ENCODE results near the gene HSPB2.
A peak's percentile ranks its signal among the peaks of the same experiment; 100 is the strongest.
"Not testable (repeated sequence)": the region's sequence is repeated elsewhere in the genome, so short reads cannot be mapped to it uniquely, and the experiment has no call there.

HSPB2 gene, protein sequence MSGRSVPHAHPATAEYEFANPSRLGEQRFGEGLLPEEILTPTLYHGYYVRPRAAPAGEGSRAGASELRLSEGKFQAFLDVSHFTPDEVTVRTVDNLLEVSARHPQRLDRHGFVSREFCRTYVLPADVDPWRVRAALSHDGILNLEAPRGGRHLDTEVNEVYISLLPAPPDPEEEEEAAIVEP

GRCh38 chr11:111912535-111912934 is at the start of gene HSPB2:
Gene HSPB2, plus strand, starts transcription at chr11:111912734. Its CDS starts 96 bp downstream, at chr11:111912830.
- DNase-seq (ENCODE audit: low read depth in 2 of 3, low spot score in 1 of 3) = no peak

DNA sequence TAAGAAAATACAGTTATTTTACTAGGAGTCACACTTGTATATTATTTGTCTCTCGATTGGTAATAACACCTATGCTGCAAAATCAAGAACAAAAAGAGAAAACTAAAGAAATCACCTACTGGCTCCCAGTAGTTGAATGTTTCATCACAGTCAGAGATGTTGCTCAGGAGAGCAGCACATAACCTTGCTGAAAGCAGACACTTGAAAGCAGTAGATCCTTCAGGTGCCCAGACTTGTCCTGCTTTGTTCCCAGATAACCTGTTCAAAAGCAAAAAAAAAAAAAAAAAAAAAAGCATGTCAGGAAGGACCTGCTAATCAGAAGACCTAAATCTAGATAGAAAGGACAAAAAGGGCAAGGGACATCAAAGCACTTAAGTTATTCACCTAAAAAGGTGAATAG is 42.4 kb upstream of the HSPB2 start:
- DNase-seq (ENCODE audit: low read depth in 2 of 3, low spot score in 1 of 3) = no peak

DNA sequence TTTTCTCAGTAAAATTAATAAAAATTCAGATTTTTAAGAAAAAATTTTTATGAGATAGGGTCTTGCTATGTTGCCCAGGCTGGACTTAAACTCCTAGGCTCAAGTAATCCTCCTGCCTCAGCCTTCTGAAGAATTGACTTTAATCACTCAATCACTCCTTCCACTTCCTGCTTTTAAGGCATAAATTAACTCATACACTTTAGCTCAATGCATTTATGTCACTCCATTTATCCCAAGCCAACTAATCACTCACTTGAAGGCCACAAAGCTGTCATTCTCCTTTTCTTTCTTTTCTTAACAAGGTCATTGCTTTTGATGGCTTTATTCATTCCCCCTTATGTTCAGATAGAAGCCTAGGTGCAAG is 42.0 kb upstream of the HSPB2 start:
- DNase-seq (ENCODE audit: low read depth in 2 of 3, low spot score in 1 of 3) = no peak

DNA sequence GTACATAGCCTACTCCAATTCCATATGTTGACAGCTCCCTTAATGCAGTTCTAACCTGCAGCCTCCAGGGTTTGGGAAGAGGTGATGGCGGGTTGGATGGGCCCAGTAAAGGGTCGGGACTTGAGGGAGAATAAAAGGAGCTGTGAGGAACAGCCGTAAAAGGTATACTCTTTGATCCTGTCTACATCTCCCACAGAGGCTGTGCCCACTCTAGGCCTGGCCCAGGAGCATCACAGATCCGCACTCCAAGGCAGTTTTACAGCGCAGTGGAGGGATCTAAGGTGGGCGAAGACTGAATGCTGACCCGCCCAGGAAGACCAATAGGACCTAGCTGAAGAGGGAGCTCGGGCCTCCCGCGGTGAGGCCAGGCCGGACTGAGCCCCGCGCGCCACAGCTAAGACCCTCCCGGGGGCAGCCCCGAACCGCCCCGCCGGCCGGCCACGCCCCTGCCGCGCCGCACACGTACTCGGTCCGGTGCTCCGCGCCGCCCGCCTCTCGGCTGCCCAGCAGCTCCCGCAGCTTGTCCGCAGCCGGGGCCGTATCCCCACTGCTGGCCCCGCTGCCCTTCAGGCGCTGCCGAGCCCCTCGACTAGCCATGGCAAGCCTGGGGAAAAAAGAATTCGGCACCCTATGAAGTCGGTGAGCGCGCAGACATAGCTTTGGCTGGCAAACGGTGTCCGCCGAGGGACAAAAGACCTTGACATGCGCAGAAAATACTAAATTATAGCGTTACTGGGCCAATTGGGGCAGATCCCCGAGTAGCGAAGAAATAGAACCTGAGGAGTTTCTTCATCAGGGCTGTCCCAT is 41.4 kb upstream of the HSPB2 start, which contains the start of gene ALG9:
Gene ALG9 (minus strand): TSS at position 696 of the 807 bp plus-strand sequence. CDS start 99 bp downstream, at position 597.
- DNase-seq (ENCODE audit: low read depth in 2 of 3, low spot score in 1 of 3) = peak; percentile 77 to 92 (median 85)

GRCh38 chr11:111871693-111872161 is 40.8 kb upstream of the HSPB2 start:
- no peak for DNase-seq (ENCODE audit: low read depth in 2 of 3, low spot score in 1 of 3)

DNA sequence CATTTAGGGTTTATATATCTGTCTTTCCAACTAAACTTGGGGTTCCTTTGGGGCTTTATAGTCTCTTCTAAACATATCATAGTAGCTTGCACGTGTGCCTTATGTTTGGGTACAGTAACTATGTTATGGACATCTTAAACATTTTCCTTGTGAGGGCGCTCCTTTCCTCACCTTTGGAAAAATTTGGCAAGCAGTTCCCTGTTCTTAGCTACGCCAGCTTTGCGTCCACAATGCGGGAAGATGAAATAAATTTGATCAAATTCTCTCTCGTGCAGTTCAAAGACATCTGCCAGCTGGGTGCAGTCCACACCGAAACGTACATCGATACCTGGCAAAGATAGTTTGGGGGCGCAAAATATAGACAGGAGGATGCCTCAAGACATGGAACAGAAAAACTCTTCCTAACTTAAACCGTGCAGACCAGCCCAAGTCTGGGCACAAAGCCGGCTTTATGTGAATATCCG is 34.1 kb upstream of the HSPB2 start:
- DNase-seq (ENCODE audit: low read depth in 2 of 3, low spot score in 1 of 3) = no peak

- peak; percentile 91 to 95 (median 92) for DNase-seq (ENCODE audit: low read depth in 2 of 3, low spot score in 1 of 3)
Observed at GRCh38 chr11:111878849-111879636, 33.5 kb upstream of the HSPB2 start, which contains the start of the genes CFAP68 and FDXACB1. Gene CFAP68, plus strand, starts transcription at chr11:111879541. Its CDS starts 20 bp downstream, at chr11:111879561. Gene FDXACB1, minus strand, starts transcription at chr11:111879165. Its CDS starts 33 bp downstream, at chr11:111879132.

GRCh38 chr11:111879637-111879960 is 32.9 kb upstream of the HSPB2 start:
- DNase-seq (ENCODE audit: low read depth in 2 of 3, low spot score in 1 of 3) = no peak

DNA sequence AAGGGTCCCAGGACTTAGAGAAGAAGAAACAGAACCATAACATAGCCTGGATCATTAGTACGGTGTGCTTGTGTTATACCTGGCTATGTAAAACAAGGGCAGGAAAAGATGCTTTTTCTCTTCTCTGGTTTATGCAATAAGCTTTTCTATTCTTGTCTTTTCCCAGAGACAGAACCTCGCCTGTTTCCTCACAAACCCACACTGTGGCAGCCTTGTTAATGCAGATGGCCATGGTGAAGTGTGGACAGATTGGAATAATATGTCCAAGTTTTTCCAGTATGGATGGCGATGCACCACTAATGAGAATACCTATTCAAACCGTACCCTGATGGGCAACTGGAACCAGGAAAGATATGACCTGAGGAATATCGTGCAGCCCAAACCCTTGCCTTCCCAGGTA is 30.3 kb upstream of the HSPB2 start:
- no peak for DNase-seq (ENCODE audit: low read depth in 2 of 3, low spot score in 1 of 3)

GRCh38 chr11:111885053-111885452 is 27.5 kb upstream of the HSPB2 start:
- DNase-seq (ENCODE audit: low read depth in 2 of 3, low spot score in 1 of 3) = not testable (repeated sequence)

DNA sequence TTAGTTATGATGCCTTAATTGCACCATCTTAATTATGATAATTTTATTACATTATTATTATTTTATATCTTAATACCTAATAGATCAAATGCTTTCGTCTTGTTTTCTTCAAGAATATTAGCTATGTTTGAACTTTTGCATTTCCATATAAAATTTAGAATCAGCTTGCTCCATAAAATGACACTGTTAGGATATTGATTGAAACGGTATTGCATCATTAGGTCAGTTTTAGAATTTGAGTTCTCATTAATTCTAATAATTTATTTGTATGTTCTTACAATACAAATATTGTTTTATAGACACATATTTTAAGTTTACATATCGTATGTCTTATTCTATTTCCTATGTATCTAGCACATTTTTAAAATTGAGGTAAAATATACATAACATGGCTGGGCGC is 26.5 kb upstream of the HSPB2 start:
- DNase-seq (ENCODE audit: low read depth in 2 of 3, low spot score in 1 of 3) = no peak

- no peak for DNase-seq (ENCODE audit: low read depth in 2 of 3, low spot score in 1 of 3)
Observed at GRCh38 chr11:111886844-111887243, 25.7 kb upstream of the HSPB2 start.

DNA sequence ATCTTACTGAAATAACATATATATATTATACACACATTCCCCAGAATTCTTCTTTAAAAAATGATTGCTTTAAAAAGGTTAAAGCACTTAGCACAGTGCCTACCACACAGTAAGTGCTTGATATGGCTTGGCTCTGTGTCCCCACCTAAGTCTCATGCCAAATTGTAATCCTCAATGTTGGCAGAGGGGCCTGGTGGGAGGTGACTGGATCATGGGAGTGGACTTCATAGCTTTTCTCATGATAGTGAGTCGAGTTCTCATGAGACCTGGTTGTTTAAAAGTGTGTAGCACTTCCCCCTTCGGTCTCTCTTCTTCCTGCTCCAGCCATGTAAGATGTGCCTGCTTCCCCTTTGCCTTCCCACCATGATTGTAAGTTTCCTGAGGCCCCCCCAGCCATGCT is 7.1 kb upstream of the HSPB2 start:
- DNase-seq (ENCODE audit: low read depth in 2 of 3, low spot score in 1 of 3) = no peak

DNA sequence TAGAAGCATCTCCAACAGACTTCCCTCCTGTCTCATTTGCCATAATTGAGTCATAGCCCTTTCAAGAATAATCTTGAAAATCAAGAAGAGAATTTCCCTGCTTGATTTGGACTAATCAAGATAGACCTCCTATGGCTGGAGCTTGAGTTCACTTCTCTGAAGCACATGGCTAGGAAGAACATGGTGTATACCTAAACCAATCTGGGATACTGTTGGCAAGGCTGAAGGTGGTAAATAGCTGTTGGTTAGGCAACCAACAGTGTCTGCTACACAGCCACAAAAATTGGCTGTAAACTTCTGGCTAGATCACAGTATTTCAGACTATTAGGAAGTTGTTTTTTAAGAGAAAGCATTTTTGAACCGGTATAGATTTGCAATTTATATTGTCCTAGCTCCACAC is 5.9 kb upstream of the HSPB2 start:
- DNase-seq (ENCODE audit: low read depth in 2 of 3, low spot score in 1 of 3) = no peak

- no peak for DNase-seq (ENCODE audit: low read depth in 2 of 3, low spot score in 1 of 3)
Observed at GRCh38 chr11:111908639-111909305, 3.8 kb upstream of the HSPB2 start.

DNA sequence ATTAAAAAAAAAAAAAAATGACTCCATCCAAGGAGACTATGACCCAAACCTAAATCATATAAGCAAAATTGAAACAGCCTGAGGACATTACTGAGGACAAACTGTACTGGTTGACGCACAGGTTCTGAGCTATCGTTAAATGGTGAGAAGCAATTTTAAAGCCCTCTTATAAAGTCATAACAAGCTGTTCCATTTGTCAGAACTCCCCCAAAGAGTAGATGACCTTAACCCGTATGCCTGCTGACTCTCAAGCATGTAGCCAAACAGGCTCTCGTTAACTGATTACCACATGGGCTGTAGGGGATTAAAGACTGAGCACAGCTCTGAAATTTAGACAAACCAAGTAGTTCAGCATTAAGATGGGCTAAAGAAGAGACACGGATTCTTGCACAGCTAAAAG is 3.2 kb upstream of the HSPB2 start:
- DNase-seq (ENCODE audit: low read depth in 2 of 3, low spot score in 1 of 3) = no peak

DNA sequence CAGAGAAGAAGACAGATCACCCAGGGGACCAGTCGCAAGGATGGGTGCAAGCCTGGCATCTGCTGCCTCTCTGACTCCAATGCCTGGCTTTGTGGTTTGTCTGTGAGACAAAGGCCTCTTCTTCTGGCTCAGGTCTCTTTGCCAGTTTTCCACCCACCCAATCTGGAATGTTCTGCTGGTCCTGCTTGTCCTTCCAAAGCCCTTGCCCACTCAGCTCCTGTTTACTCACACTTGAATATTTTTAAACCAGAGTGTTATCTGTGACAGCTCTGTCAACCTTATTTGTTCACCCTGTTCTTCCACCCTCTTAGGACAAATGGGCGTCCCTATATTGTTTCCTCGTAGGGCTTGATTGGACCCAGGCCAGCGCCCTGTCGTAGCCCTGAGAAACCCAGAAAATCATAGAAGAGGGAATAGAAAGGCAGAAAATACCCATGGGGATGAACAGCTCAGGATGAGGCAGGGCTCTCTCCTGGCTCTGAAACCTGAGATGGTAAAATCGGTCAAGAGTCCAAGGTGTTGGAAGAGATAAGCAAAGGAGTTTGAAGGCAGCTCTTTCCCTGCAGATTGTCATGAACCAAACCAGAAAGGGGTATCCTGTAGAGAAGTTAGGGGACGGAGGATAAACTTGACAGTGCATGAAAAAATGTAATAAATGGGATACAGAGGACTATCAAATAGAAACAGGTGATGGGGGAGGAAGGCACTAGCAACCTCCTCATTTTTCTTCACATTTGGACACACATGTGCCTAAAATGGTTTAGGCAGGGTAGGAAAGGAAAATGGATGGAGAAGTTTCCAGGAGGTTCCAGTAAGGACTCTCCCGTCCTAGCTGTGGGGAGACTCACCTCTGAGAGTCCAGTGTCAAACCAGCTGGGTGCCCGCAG is 1.6 kb upstream of the HSPB2 start:
- no peak for DNase-seq (ENCODE audit: low read depth in 2 of 3, low spot score in 1 of 3)

DNA sequence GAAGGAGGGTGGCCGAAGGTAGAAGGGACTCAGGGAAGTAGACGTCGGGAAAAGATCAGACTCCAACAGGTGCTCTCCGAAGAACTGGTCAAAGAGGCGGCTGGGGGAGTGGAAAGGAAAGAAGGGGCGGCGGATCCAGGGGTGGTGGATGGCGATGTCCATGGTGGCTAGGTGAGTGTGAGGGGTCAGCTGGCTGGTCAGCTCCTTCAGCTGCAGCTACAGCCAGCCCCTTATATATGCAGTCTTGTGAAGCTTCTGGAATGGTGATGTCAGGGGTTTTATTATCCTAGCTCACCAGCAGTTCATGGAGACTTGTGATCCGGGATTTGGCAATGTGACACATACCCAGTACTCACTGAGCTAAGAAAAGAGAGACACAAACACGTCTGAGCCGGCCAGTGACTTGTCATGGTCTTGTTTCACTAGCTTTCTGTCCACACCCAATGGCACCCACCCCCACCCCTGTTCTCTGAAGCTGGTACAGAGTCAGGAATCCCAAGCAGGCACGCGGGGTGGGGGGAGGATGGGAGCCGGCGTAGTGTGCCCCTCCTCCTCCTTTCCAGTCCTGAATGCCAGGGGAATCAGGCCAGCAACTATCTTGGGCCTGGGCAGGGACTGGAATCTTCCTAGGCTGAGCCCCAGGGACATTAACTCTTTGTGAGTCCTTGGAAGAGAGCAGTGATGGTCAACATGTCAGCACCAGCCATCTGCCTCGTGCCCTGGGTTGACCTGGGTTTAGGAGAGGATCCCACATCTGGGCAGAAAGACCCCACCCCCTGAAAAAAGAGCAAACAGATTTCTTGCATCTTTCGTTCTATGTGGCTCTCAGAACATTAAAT is 752 bp upstream of the HSPB2 start, which contains the start of gene CRYAB:
Gene CRYAB (minus strand): TSS at position 208 of the 839 bp plus-strand sequence. CDS start 46 bp downstream, at position 162.
- no peak for DNase-seq (ENCODE audit: low read depth in 2 of 3, low spot score in 1 of 3)

All from stimulated activated CD4-positive, alpha-beta T cell treated with anti-CD3 and anti-CD28 coated beads, Interleukin-12 subunit alpha, Interleukin-12 subunit beta, amount 100 ng/mL, for 48 hours (primary cell).